ENCODE data around the gene ARPC1A.
A peak's percentile ranks its signal among the peaks of the same experiment; 100 is the strongest.
"Not testable (repeated sequence)": the region's sequence is repeated elsewhere in the genome, so short reads cannot be mapped to it uniquely, and the experiment has no call there.

Gene ARPC1A

GRCh38 chr7:99322659-99323058, 3.0 kb upstream of the ARPC1A start:
- not testable (repeated sequence) for DNase-seq (ENCODE audit: low spot score)

- DNase-seq (ENCODE audit: low spot score): no peak
Measured at GRCh38 chr7:99324559-99324958, 1.1 kb upstream of the ARPC1A start.

GRCh38 chr7:99325001-99325493, 651 bp upstream of the ARPC1A start:
- no peak for DNase-seq (ENCODE audit: low spot score)

DNA sequence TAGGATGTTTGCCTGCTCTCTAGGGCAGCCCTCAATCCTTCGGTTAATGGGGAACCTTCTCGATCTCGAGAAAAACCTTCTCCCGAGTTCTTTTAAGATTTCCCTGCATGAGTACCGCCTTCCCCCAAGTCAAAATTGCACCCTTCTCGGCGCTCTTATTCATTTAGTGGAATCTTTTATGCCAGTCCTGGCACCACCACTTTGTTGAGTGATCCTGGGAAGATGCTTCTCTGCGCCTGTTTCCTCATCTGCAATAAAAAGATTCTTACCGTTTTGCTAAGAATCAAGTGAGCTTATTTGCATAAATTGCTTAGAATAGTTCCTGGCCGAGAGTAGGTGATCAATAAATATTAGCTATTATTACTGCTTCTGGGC, 697 bp downstream of the ARPC1A start:
- DNase-seq (ENCODE audit: low spot score): no peak

GRCh38 chr7:99330314-99330961, 4.7 kb downstream of the ARPC1A start:
- DNase-seq (ENCODE audit: low spot score): peak; percentile 67

DNA sequence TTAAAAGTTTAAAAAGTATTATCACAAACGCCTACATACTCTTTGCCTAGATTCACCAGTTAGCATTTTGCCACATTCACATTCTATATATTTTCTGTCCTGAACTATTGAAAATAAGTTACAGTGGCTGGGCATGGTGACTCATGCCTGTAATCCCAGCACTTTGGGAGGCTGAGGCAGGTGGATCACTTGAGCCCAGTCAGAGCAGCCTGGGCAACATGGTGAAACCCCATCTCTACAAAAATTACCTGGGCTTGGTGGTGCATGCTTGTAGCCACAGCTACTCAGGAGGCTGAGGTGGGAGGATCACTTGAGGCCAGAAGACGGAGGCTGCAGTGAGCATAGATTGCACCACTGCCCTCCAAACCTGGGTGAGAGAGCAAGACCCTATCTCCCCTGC, 5.3 kb downstream of the ARPC1A start:
- no peak for DNase-seq (ENCODE audit: low spot score)

DNA sequence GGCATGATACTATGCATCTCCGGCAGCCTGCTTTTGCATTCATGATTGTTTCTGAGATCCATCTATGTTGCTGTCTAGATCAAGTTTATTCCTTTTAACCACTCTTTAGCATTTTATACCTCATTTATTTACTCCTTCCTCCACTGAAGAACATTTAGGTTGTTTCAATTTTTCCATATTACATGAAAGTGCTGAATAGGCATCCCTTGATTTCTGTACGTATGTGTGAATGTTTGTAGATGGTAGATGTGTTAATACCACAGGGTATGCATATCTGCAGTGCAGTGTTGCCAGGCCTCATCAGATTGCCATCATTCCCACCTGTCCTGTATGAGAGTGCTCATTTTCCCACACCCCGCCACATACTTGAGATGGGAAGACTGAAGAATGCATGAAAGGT, 13.9 kb downstream of the ARPC1A start:
- DNase-seq (ENCODE audit: low spot score): no peak

DNA sequence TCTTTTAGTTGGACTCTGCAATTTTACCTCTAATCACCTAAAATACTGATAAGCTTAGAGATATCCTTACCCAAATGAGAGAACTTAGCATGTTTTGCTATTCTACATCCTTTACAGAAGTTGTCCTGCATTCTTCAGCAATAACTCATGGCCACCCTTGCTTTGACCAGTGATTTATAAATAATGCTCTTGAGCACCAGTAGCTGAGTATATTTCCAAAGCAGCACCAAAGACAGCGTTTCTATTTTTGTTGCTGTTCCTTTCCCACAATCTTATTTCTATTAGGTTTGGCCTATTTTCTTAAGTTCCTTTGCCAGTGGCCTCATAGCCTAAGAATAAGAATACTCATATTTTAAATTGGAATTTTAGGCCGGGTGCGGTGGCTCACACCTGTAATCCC, 15.0 kb downstream of the ARPC1A start:
- no peak for DNase-seq (ENCODE audit: low spot score)

DNA sequence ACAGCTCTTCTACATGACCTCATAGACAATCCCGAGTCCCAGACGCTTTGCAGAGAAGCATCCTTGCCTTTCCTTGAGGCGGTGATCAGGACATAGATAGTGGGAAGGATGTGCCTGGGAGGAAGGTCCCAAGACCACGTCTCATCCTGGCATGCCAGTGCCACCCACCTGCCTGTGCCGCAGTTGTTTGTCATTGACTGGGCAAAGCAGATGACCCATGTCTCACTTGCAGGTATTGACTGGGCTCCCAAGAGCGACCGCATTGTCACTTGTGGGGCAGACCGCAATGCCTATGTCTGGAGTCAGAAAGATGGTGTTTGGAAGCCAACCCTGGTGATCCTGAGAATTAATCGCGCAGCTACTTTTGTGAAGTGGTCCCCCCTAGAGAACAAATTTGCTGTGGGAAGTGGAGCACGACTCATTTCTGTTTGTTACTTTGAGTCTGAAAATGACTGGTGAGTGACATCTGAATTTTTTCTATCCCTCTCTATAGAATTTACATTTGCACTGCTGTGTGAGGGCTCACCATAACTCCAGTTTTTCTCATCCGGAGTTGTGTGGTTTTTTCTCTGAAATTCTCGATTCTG, 18.5 kb downstream of the ARPC1A start:
- no peak for DNase-seq (ENCODE audit: low spot score)

DNA sequence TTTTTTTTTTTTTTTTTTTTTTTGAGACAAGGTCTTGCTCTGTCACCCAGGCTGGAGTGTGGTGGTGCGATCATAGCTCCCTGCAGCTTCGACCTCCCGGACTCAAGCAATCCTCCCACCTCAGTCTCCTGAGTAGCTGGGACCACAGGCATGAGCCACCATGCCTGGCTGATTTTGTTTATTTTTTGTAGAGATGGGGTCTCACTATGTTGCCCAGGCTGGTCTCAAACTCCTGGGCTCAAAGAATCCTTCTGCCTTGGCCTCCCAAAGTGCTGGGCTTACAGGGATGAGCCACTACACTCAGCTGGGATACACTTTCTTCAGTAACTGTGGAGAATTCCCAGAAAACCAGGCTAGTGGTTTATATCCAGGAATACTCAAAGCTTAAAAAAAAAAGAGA, 24.9 kb downstream of the ARPC1A start:
- not testable (repeated sequence) for DNase-seq (ENCODE audit: low spot score)

- DNase-seq (ENCODE audit: low spot score): no peak
Measured at GRCh38 chr7:99352247-99352646, 26.5 kb downstream of the ARPC1A start.

DNA sequence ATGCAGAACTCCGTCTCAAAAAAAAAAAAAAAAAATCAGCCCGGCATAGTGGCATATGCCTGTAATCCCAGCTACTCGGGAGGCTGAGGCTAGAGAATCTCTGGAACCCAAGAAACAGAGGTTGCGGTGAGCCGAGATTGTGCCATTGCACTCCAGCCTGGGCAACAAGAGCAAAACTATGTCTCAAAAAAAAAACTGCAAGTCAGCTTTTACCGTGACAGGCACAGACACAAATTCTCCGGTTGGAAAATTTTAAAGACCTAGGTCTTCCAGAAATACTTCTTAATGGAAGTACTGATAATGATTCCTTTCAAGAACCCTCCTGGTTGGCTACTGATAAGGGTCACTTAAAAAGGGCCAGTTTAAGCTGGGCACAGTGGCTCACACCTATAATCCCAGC, 29.4 kb downstream of the ARPC1A start:
- no peak for DNase-seq (ENCODE audit: low spot score)

DNA sequence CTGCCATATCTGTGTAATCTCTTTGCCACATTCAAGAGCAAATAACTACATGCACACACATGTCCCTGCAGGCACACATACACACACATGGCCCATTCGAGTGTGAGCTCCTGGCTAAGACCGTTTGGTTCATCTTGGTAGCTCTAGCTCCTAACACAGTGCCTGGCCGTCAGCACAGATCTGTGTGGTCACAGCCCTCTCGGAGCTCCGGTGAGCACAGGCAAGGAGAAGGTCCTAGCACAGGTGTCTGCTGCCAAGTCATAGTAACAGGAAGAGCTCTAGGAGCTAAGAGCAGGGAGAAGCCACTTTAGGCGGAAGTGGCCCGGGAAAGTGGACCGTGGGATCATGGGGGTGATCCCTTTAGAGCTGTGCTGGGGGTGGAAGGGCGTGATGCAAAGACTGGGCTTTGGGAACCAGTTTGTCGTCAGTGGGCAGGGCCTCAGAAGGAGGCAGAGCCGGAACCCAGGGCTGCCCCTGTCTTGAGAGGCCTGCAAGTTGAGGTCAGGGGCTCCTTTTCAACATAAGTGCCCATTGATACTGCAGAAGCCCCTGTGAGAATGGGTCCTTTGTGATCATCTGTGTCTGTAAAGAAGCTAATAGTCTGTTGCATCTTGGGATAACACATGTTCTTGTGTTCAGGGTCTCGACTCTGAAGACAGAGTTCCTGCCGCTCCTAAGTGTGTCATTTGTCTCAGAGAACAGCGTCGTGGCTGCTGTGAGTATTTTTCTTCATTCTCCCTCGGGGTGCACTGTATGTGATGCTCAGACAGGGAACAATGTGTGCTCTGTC, 32.2 kb downstream of the ARPC1A start:
- DNase-seq (ENCODE audit: low spot score): no peak

- DNase-seq (ENCODE audit: low spot score): not testable (repeated sequence)
Measured at GRCh38 chr7:99358521-99358920, 32.8 kb downstream of the ARPC1A start.

DNA sequence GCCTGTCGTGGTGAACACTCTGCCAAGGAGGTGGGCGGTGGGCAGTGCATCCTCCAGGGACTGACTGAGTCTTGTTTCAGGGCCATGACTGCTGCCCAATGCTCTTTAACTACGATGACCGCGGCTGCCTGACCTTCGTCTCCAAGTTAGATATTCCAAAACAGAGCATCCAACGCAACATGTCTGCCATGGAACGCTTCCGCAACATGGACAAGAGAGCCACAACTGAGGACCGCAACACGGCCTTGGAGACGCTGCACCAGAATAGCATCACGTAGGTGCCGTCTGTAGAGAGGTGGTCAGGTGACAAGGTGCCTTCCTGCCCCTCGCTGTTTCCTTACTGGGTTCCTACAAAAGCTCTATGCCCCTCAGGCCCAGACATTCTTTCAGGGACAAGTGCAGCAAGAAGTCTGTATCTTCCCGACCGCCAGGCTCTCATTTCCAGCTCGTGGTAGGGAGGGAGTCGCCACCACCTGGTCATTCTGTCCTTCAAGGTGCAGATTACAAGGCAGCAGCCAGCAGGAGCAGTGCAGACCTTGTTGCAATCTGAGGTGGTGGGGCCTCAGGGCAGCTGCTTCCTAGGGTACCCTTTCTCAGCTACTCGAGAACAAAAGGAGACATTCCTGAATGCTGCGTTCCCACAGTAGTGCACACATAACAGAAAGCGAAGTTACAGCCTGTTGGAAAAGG, 33.9 kb downstream of the ARPC1A start:
- no peak for DNase-seq (ENCODE audit: low spot score)

DNA sequence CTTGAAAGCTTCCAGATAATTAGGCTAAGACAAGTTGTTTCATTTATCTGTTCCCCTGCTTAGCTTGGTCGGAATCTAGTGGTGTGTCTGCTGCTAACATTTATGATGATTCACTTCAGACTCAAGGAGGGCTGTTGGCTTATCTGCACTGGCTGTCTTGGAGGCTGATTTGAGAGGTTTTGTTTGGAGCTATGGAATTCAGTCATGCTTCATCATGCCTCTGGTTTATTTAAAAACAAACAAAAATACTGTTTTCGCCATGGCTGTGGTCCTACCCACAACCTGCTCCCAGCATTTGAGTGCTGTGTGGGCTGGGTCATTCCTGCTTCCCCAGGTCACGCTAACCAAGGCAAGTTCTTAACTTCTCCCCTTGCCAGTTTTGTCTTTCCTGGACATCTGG, 37.1 kb downstream of the ARPC1A start:
- peak; percentile 82 for DNase-seq (ENCODE audit: low spot score)

DNA sequence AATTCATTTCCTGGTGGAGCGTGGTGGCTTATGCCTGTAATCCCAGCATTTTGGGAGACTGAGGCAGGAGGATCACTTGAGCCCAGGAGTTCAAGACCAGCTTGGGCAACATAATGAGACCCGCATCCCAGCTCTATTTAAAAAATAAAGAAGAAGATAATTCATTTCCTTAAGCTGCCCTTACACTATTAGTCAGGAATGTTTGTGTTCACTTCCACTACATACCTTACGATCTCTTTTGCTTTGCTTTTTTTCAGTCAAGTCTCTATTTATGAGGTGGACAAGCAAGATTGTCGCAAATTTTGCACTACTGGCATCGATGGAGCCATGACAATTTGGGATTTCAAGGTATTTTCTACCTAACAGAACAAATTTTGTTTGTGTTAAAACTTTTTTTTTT, 37.6 kb downstream of the ARPC1A start:
- DNase-seq (ENCODE audit: low spot score): no peak

GRCh38 chr7:99365318-99366141, 39.8 kb downstream of the ARPC1A start:
- DNase-seq (ENCODE audit: low spot score): no peak

DNA sequence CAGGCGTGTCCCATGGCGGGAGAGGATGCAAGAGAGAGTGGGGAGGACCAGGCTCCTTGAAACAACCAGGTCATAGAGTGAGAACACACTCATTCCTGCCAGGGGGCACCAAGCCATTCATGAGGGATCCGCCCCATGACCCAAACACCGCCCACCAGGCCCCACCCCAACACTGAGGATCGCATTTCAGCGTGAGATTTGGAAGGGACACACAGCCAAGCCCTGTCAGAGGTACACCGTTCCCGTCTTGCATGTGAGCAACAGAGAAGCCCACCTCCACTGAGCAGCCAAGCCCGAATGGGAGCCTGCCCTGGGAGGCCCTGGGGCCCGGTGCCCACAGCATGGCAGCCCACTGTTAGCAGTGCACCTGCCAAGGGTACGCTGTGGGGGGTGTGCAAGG, 40.9 kb downstream of the ARPC1A start:
- no peak for DNase-seq (ENCODE audit: low spot score)

- no peak for DNase-seq (ENCODE audit: low spot score)
Measured at GRCh38 chr7:99368750-99369389, 43.2 kb downstream of the ARPC1A start.

- no peak for DNase-seq (ENCODE audit: low spot score)
Measured at GRCh38 chr7:99369767-99370391, 44.2 kb downstream of the ARPC1A start.

Data from AG08395 (cell line).